Esophagus muscularis mucosa (tissue), 3 donors: ENCODE measurements around the gene RMI2.

Source experiments
- CTCF ChIP-seq, 3 experiments: fragments of 200-600 bp in 2 of 3; fragments of 450-650 bp in 1 of 3; sonication (generic) in 2 of 3; IDR thresholded peaks; one replicate each; pipeline ENCODE4 v1.5.1; 2017 to 2019; ENCODE audit warnings: antibody characterized with exemption in 3 of 3, mild to moderate bottlenecking in 2 of 3, moderate library complexity in 1 of 3
- POLR2A ChIP-seq: fragments of 450-650 bp; IDR thresholded peaks from one replicate; pipeline ENCODE4 v1.6.1; 2017; ENCODE audit warnings: antibody characterized with exemption, moderate library complexity, mild to moderate bottlenecking, low read depth
- POLR2AphosphoS5 ChIP-seq, 2 donors: sonication (generic); formaldehyde crosslinking; IDR thresholded peaks; one replicate each; pipeline ENCODE4 v1.6.1; 2017; ENCODE audit warnings: antibody characterized with exemption in 2 of 2

- TF ChIP-seq CTCF (IDR thresholded peaks at IDR 0.05) (no peak), POLR2A (no peak), POLR2AphosphoS5 (IDR thresholded peaks at IDR 0.05) (no peak)
Measured at GRCh38 chr16:11320170-11320569, 25.1 kb upstream of the RMI2 start.
